DMS114 treated with DMSO at 0.1 percent for 48 hours (cell line): ENCODE measurements around the gene DVL2.
"Not testable (repeated sequence)": the region's sequence is repeated elsewhere in the genome, so short reads cannot be mapped to it uniquely, and the experiment has no call there.

Experiments used
- DNase-seq: peaks from one replicate; lab custom pipeline; 2025; ENCODE audit not compliant: unreplicated experiment; lab: John Stamatoyannopoulos, UW

Gene DVL2

DNA sequence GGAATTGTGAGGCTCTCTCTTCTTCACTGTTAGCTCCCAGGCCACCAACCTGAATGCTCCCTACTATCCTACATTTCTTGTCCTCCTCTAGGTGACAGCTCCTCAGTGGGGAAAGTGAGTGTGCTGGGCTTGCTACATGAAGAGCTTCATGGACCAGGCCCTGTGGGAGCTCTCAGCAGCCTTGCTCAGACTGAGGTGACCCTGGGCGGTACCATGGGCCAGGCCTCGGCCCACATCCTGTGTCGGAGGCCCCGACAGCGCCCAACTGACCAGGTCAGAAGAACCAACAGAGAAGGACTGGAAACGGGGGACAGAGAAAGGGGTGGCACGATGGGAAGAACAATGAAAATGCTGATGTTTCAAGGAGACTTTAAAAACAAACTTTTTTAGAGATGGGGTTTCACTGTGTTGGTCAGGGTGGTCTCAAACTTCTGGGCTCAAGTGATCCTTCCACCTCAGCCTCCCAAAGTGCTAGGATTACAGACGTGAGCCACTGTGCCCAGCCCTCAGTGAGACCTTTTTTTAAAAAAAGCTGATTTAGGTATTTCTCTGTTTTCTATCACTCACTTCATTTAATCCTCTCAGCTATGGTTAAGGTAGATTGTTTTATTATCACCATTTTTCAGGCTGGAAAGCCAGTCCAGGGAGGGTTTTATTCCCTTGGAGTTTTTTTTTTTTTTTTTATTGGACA, 22.6 kb upstream of the DVL2 start:
- no peak for DNase-seq

DNA sequence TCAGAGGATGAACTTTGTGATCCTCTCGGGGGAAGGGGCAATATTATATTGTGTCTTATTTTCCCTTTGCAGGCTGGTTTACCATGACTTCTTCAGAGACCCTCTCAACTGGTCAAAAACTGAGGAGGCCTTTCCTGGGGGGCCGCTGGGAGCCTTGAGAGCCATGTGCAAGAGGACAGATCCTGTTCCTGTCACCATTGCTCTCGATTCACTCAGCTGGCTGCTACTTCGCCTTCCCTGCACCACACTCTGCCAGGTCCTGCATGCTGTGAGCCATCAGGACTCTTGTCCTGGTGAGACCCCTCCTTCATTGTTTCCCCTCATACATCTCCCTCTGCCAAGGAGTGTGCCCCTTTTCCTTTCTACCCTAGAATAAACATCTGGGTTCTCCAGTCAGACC, 20.2 kb upstream of the DVL2 start:
- no peak for DNase-seq

DNA sequence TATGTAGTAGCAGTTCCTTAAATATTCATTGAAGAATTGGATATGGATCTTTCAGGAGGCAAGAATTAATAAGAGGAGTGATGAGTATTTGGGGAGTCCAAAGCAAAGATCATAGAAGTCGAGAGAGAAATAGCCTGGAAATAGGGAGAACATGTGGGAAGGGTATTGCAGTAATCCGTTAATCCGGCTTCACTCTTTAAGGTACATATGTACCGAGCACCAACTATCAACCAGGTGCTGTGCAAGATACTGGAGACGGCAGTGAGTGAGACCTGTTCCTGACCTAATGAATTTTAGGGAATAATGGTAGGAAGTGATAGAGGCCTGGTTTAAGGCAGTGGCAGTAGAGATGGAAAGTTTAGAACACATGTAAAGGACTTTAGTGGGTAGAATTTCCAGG, 18.8 kb upstream of the DVL2 start:
- DNase-seq = no peak

DNA sequence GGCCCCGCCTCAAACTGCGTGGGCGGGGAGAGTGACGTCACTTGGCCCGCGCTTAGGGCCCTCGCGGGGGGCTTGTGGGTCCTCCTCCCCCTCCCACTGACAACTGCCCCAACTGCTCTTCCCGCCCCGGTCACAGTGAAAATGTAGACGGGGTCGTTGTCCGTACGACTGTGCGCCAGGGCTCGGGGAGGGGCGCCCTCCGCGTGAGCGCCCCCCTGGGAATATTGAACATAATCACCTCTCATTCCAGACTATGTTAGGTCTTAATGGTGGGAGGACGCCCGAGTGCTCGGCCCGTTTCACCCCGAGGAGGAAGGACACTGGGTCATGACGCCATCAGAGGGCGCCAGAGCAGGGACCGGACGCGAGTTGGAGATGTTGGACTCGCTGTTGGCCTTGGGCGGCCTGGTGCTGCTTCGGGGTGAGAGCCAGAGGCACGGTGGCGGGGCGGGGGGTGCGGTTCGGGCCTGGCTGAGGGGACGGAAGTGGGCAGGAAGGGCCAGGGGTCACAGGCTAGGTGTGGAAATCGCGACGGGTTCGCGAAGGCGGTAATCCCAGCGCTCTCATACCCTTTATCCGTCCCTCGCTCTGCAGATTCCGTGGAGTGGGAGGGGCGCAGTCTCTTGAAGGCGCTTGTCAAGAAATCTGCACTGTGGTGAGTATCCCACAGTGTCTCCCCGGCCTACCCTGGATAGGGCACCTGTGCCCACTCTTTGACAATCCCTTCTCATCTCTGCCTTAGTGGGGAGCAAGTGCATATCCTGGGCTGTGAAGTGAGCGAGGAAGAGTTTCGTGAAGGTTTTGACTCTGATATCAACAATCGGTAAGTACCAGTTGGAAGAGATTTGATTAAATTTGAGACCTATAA, 18.1 kb upstream of the DVL2 start, which contains the start of gene ELP5:
ELP5 (plus strand) TSS at position 40 of the 868 bp plus-strand sequence; CDS start at position 376, 336 bp downstream.
- peak; percentile 79 for DNase-seq

DNA sequence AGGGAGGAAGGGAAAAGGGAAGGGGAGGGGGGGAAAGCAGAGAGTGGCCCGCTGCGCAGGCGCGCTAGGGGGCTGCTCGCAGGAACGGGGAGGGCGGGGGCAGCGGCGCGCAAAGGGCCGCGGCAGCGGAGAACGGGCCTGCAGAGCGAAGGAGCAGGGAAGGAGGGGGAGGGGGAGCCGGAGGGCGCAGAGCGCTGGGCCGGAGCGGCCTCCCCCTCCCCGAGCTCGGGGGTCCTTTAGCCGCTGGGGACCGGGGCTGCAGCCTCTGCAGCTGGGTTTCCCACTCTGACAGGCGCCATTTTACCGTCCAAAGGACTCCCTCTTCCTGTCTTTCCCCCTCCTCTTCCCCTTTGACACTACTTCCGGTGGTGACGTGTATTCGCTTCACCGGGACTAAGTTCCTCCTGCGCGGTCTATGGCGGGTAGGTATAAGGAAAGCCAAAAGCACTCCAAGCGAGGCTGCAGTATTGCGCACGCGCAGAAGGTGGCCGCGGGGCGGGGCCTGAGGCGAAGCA, 17.4 kb upstream of the DVL2 start, which contains the start of gene CTDNEP1:
CTDNEP1 (minus strand) TSS at position 74 of the 515 bp plus-strand sequence. CDS start 438 bp downstream, outside the sequence.
- DNase-seq = peak; percentile 96

DNA sequence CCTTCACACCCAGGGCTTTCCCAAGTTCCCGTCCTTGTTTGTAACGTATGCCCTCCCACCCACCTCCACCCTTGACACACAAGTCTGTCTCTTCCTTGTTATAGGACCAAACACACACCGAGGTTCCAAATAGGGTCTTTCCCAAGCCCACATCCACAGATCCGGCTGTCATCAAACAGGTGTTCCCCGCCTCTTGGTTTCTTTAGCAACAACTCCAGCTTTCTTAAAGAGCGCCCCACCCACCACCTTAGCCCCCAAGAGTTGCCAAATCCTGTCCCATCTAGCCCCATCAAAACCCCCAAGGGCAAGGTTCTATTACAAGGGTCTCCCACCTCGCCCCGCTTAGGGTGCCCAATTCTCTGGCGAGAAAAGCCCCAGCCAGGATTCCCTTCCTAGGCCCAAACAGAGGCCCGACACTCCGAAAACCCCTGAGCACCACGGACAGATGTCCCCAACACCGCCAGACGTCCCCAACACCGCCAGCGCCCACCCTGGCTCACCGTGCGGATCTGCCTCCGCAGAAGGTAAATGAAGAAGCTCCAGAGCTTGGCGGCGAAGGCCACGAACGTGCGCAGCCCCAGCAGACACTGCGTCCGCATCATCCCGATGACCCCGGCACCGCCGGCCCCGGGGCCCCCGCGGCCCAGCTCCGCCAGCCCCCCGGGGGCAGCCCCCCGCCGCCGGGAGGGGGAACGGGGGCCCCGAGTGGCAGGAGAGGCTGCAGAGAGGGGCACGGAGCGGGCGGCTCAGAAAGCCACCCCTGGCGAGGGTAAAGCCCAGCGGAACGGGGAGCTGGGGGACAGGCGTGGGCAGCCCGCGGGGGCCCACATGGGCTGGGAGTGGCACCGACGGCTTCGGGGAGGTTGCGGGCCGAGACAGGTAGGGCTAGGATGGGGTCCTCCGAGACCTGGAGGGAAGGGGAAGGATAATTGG, 16.6 kb upstream of the DVL2 start:
- no peak for DNase-seq

DNA sequence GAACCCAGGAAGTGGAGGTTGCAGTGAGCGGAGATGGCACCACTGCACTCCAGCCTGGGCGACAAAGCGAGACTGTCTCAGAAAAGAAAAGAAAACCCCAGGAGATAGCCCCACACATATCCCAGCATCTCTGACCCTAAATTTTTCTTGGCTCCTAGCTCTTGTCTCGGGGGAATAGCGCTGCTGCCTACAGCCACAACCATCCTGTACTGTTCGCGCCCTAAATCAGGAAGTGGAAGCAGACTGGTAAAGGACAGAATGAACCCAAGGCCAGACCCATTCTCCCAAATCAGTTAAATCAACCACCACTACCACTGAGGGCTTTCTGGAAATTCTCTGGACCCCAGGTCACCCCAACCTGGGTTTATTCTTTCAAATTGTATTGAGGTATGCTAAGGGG, 15.5 kb upstream of the DVL2 start:
- no peak for DNase-seq

DNA sequence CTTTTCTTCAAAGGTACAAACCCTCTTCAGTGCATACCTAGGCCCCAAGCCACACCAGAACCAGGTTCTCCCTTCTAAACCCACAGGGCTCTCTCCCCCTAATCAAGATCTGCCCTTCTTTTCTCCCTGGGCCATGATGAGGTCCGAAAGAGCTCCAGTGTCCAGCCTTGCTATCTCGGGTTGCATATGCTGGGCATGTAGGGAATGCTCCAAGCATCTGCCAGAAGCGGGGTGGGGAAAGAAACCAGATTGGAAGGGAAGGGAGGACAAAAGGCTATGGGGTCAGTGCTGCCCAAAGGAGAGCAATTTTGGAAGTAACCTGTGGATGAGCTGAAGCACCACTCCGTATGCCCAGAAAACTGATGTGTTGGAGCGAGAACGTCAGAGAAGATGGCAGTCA, 14.9 kb upstream of the DVL2 start:
- DNase-seq = no peak

DNA sequence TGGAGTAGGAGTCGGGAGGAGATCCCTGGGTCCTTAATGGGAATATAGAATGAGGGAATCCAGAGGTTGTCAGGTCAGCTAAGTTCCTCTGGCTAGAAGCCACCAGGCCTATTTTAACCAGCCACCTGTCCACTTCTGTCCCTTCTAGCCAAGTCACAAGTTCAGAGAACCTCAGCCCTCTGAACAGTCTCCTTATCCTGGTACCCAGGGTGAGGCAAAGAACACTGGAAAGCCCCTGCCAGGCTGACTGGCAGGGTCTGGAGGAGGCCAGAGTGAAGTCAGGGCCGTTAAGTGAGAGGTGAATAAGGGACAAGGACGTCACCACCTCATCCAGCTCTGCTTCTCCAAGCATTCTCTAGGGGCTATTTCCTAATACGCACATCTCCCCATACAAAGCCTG, 14.5 kb upstream of the DVL2 start:
- DNase-seq = no peak

DNA sequence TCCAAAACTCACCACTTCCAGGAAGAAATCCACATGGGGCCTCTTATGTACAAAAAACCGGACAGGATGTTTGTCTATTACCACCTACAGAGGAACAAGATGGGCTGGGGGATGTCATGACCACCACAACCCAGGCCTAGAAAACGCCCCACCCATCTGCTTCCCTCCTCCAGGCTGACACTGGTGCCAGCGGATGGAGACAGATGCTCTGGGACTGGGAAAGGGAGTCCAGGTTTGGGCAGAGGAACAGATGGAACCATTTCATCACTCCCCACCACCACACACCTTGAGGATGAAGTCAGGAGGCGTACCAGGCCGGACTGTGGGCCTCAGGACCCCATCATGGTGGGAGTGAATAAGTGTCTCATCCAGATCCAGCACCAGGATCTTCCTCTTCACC, 12.5 kb upstream of the DVL2 start:
- DNase-seq = no peak

DNA sequence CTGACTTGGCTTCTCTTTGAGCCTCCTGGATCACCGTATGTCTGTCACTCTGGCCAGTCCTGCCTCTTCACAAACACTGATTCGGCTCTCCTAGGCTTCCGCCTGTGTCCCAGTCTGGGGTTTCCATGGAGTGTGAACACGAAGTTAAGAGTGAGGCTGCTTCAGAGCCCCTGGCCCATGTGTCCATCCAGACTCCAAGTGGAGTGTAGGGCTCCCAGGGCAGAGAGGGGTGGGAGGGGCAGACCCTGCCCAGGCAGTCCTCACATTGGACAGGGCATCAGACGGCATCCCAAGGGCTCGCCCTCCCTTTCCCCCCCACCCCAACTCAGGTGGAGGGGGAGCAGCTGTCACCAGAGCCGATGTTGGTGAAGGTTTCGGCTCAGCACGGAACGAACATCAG, 9.5 kb upstream of the DVL2 start:
- not testable (repeated sequence) for DNase-seq

DNA sequence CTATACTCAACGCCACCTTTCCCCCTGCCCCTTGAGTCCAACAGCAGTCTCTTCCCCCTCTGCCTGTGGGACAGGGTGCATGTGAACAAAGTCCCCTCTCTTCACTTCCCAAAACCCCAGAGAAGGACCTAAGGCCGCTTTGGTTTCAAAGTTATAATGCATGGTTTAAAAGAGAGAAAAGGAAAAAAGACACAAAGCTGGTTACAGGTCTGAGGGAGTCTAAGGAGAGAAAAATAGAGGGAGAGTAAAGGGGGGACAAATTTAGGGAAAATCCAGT, 9.1 kb upstream of the DVL2 start:
- no peak for DNase-seq

DNA sequence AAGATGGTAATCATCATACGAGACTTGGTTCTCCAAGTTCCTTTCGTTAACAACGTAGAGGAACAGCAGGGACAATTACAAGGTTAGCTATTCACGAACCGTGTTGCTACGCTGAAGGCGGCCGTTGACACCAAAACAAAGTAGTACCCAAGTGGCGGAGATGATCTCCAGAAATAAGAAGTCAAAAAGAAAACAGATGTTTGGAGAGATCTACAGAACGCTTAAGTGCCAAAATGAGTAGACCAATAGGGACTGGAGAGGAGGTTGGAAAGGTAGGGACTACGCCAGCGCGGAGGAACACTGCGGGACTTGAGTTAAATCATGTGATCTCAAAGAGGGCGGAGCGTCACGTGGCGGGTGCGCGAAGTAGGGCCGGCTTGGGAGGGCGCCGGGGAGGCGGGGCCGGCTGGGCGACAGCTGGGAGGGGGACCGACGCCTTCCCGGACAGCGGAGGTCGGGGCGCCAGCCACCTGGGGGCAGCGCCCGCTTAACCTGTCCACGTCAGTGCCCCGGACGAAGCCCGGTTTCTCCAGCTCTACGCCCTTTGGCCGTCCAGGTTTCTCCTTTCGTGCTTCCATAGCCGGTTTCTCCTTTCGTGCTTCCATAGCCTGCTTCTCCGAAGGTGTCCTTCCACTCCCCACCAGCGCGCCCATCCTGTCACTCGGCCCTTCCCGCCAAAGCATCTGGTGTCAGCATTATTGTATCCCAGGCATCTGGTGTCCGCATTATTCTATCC, 8.6 kb upstream of the DVL2 start:
- peak; percentile 85 for DNase-seq

DNA sequence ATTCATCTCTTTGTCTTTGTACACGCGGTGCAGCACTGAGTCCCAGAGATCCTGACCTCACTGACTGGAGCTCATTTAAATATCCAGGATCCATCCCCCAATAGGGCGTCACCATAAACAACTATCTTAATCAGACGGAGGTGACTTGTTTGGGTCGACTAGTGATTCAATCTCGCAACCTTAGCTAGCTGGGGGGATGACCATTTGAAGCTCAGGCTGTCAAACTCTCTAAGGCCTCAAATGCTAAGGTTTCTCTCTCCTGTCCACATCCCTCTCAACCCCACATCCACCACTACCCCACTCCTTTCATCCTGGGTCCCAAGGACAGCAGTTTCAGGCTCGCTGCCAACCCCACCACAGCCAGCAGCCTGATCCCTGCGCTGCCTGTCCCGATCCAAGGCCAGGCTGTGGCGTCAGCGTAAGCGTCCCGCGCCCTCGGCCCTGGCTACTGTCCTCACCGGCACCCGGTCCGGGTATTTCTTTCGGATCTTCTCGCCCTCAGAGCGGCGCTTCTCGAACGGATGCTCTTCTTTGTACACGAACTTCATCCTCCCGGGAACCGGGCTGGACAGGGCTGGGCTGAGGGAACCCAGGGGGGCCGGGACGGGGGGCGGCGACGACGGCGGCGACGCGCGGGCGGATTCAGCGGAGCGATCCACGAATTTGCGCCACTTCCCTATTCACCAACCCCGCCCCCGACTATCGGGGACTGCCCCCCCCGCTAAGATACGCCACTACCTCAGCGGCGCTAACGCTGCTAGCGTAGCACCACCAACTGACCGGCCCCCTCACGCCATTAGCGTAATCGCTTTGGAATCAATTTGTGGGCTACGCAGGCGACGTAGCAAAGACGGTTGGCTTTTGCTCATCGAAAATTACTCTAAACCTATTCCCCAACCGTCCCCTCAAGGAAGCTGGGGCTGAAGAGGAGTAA, 7.7 kb upstream of the DVL2 start, which contains the start of gene GABARAP:
GABARAP (minus strand) TSS at position 667 of the 934 bp plus-strand sequence; CDS start at position 548, 119 bp downstream.
- peak; percentile 76 for DNase-seq

DNA sequence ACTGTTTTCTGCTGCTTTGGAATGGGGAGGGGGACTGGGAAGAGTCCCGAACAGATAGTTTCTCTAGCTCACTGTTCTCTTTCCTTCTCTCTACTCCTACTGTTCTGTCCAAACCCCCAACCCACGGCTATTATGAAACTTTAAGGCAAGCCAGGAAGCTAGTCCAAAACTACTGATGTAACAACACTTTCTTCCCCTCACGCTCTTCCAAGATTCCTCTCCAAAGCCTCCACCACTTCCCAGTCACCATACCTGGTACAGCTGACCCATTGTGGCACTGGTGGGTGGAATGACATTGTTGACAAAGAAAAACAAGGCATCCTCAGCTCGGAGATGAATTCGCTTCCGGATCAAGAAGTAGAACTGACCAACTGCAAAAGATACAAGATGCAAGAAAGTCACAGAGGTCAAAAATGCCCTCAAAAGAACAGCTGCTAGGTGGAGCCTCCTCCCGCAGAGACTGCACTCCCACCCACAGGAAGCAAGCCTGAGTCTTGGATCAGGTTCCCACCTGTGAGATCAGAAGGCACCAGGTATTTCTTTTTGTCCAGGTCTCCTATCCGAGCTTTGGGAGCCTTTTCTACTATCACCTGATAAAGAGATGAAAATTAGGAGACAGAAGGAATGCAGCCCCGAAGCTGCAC, 6.9 kb upstream of the DVL2 start:
- no peak for DNase-seq

DNA sequence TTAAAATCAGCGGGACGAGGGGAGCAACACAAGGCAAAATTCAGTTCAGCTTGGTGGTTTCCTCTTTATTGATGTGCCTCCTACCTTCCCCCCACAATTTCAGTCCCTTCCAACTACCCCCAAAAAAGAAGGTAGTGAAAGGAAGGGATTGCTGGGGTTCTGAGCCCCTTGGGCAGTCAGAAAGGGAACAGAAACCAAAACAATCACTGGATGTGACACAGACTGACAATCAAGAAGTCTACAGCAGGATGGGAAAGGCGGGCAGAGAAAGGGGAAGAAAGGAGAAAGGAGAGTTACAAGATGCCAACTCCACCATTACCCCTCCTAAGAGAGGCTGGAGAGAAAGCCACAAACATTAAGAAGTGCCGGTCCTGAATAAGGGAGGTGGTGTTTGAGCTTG, 6.1 kb upstream of the DVL2 start:
- DNase-seq = no peak

DNA sequence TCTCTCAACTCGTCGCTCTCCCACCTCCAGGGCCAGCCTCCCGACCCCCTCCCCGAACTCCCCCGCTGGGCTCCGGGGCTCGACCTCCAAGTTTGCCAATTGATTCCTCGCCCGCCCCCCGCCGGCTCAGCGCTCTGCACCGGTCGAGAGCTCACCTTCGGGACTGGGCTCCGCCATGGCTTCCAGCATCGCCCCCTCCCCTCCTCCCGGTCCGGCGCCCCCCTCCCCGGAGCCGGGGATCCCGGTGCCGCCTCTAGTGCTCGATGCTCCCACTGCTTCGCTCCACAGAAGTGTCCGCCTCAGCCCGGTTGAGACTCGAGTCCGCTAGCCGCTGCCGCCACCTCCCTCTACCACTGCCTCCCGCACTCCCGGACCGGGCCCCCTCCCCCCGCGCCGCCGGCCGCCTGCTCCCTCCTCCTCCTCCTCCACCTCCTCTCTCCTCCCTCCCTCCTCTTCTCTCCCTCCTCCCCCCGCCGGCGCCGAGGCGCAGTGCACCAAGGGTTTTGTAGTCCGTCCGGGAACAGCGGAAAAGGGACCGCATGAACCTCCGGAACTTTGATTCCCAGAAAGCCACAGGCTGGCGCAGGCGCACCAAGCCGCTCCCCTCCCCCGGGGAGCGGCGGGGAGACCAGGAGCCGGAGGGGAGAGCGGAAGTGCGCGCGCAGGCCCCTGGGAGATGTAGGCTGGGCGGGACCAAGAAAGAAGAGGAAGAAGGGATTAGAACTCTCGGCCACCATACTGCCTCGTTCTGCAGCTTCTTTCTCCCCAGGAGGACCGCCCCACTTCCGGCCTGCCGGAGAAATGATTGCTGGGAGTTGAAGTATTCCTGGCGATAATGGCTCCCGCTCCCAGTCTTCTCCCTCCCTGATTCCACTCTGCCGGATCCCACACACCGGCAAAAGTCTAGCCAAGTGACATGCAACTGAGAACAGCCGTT, 5.0 kb upstream of the DVL2 start, which contains the start of gene PHF23:
PHF23 (minus strand) TSS at position 367 of the 937 bp plus-strand sequence; CDS start at position 189, 178 bp downstream.
- peak; percentile 98 for DNase-seq
